Parathyroid adenoma (tissue), 2 donors: ENCODE measurements around the gene PLCB1.

ENCODE experiments used
- H2AFZ ChIP-seq: fragments of 300-600 bp; sonication (generic); one replicate; pipeline ENCODE4 v1.7.0; 2017; ENCODE audit warnings: antibody characterized with exemption, mild to moderate bottlenecking
- H3K27ac ChIP-seq: fragments of 300-600 bp; sonication (generic); one replicate; pipeline ENCODE4 v1.7.0; 2017
- H3K27me3 ChIP-seq: fragments of 300-600 bp; sonication (generic); one replicate; pipeline ENCODE4 v1.7.0; 2017; ENCODE audit warnings: low read length; ENCODE audit not compliant: control insufficient read depth, insufficient read depth
- H3K36me3 ChIP-seq: fragments of 300-600 bp; sonication (generic); one replicate; pipeline ENCODE4 v1.7.0; 2017; ENCODE audit warnings: low read length; ENCODE audit not compliant: control insufficient read depth, insufficient read depth
- H3K4me1 ChIP-seq: fragments of 300-600 bp; sonication (generic); one replicate; pipeline ENCODE4 v1.7.0; 2017; ENCODE audit warnings: control low read depth
- H3K4me2 ChIP-seq: fragments of 300-600 bp; sonication (generic); one replicate; pipeline ENCODE4 v1.7.0; 2017; ENCODE audit warnings: low read length
- H3K4me3 ChIP-seq: fragments of 300-600 bp; sonication (generic); one replicate; pipeline ENCODE4 v1.7.0; 2017; ENCODE audit warnings: low read depth, low read length
- H3K79me2 ChIP-seq: fragments of 300-600 bp; sonication (generic); one replicate; pipeline ENCODE4 v1.7.0; 2017; ENCODE audit warnings: control low read depth
- H3K9ac ChIP-seq: fragments of 300-600 bp; sonication (generic); one replicate; pipeline ENCODE4 v1.7.0; 2017; ENCODE audit warnings: mild to moderate bottlenecking
- H3K9me3 ChIP-seq: fragments of 300-600 bp; sonication (generic); one replicate; pipeline ENCODE4 v1.7.0; 2017; ENCODE audit warnings: low read length; ENCODE audit not compliant: control insufficient read depth
- CTCF ChIP-seq: fragments of 300-600 bp; sonication (generic); IDR thresholded peaks from one replicate; pipeline ENCODE4 v1.7.0; 2017; ENCODE audit warnings: antibody characterized with exemption, mild to moderate bottlenecking
- donor health status: primary hyperparathyroidism.

PLCB1 gene

DNA sequence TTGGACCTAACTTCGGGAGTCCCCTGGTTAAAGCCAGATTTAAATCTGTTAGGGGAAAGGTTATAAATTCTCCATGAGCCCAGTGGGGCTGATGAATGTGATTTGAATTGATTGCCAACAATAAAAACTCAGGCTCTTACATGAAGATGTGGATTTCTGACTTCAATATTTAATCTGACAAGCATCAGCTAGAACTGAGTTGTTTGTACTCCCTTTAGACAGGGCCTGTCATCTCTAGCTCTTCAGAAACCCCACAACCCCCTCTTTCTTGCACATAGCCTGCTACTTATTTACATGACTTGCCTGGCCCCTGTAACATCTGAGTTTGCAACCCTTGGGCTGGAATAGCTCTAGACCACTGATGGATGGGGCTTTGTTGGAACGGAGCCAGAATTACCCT is 745.2 kb downstream of the PLCB1 start:
- no peaks in the 10 kb centered on the region for H3K9me3 ChIP-seq
- no peak overlapping the region for H3K4me2 ChIP-seq
- H3K36me3 ChIP-seq: no peaks in the 10 kb centered on the region
- no peak overlapping the region for H3K4me3 ChIP-seq
- H3K9ac ChIP-seq: no peak overlapping the region
- TF ChIP-seq CTCF: no peak
- no peak overlapping the region for H2AFZ ChIP-seq
- no peaks in the 10 kb centered on the region for H3K79me2 ChIP-seq
- no peaks in the 10 kb centered on the region for H3K4me1 ChIP-seq
- no peaks in the 10 kb centered on the region for H3K27me3 ChIP-seq
- H3K27ac ChIP-seq: no peak overlapping the region

DNA sequence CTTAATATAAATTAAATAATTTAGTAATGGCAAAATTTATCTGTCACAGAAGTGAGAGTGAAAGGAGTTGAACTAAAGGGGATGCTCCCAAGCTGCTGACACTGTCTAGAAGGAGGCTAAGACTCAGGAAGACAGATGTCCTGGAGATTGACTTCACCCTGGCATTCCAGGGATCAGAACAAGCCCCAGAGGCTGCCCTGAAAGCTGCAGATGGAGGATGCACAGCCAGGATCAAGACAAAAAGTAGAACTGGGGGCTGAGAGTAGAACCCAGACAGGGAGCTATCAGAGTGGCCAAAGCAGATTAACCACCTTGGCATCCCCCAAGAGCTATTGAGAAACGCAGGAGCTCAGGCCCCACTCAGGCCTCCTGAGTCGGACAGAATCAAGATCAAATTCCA is 747.6 kb downstream of the PLCB1 start:
- Histone ChIP-seq H3K9ac (no peak overlapping the region), H3K9me3 (no peaks in the 10 kb centered on the region), H3K27ac (no peak overlapping the region), H2AFZ (no peak overlapping the region), H3K36me3 (no peaks in the 10 kb centered on the region), H3K4me1 (no peaks in the 10 kb centered on the region), H3K4me2 (no peak overlapping the region), H3K79me2 (no peaks in the 10 kb centered on the region), H3K4me3 (no peak overlapping the region), H3K27me3 (no peaks in the 10 kb centered on the region)
- no peak for TF ChIP-seq CTCF

- H2AFZ ChIP-seq: no peak overlapping the region
- no peaks in the 10 kb centered on the region for H3K4me1 ChIP-seq
- no peak overlapping the region for H3K9ac ChIP-seq
- H3K4me2 ChIP-seq: no peak overlapping the region
- no peaks in the 10 kb centered on the region for H3K9me3 ChIP-seq
- H3K36me3 ChIP-seq: no peaks in the 10 kb centered on the region
- H3K27ac ChIP-seq: no peak overlapping the region
- H3K79me2 ChIP-seq: no peaks in the 10 kb centered on the region
- H3K27me3 ChIP-seq: no peaks in the 10 kb centered on the region
- H3K4me3 ChIP-seq: no peak overlapping the region
- no peak for TF ChIP-seq CTCF
These were observed 748.2 kb downstream of the PLCB1 start for GRCh38 chr20:8880085-8880853.

- Histone ChIP-seq H3K4me3 (no peak overlapping the region), H3K9me3 (no peaks in the 10 kb centered on the region), H3K4me2 (no peak overlapping the region), H3K9ac (no peak overlapping the region), H3K27ac (no peak overlapping the region), H3K27me3 (no peaks in the 10 kb centered on the region), H3K36me3 (no peaks in the 10 kb centered on the region), H3K79me2 (no peaks in the 10 kb centered on the region), H2AFZ (no peak overlapping the region), H3K4me1 (no peaks in the 10 kb centered on the region)
- no peak for TF ChIP-seq CTCF
These were observed 759.0 kb downstream of the PLCB1 start for GRCh38 chr20:8891039-8891438.

DNA sequence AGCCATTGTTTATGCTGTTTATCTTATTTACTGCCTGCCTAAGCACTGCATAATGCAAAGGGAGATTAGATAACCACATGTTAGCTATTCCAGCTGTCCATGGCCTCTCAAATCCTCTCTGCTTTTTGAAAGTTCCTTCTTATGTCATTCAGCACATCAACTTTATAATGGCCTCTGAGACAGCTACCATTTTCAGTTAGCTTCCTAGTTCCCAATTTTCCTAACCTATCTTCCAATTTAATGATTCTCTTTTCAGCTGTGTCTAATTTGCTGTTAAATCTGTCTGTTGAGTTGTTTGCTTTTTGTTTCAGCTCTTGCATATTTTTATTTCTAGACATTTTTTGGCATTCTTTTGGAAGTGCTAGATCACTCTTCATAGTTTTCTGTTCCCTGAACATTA is 763.4 kb downstream of the PLCB1 start:
- Histone ChIP-seq H3K9me3 (no peaks in the 10 kb centered on the region), H3K9ac (no peak overlapping the region), H3K4me2 (no peak overlapping the region), H3K27ac (no peak overlapping the region), H3K36me3 (no peaks in the 10 kb centered on the region), H3K4me1 (no peaks in the 10 kb centered on the region), H3K4me3 (no peak overlapping the region), H2AFZ (no peak overlapping the region), H3K27me3 (no peaks in the 10 kb centered on the region), H3K79me2 (no peaks in the 10 kb centered on the region)
- no peak for TF ChIP-seq CTCF
